ENCODE measurements around the gene COL13A1. TPM values are rescaled to one million over a fixed set of nuclear protein-coding genes. Genes with fewer than 3 reads are reported as not detected.
A peak's percentile ranks its signal among the peaks of the same experiment; 100 is the strongest.

The COL13A1 gene
- under 1 TPM; 0.66 to 0.80 (median 0.73) TPM for total RNA-seq

GRCh38 chr10:69801434-69802315, at the start of gene COL13A1:
COL13A1 (plus strand) TSS chr10:69801906; CDS start chr10:69802424, 518 bp downstream.
- Histone ChIP-seq H3K9me3 (no peaks in the 10 kb centered on the region), H3K4me1 (peaks cover 0 to 12% of the 10 kb centered on the region in 2 donors), H3K27ac (no peak within 1 kb of the TSS), H3K4me3 (peak within 1 kb of the TSS; percentile 39 to 73 (median 52)), H3K36me3 (no peaks in the 10 kb centered on the region), H3K27me3 (peaks cover 4 to 22% of the 10 kb centered on the region in 2 donors)
- TF ChIP-seq POLR2AphosphoS5 (IDR thresholded peaks at IDR 0.05) (no peak), POLR2A (IDR thresholded peaks at IDR 0.05) (no peak), CTCF (IDR thresholded peaks at IDR 0.05) (no peak)
- DNase-seq (ENCODE audit: low spot score in 2 of 2) = no peak
- intact Hi-C loops (cut with DNase I; ENCODE audit: low total_unique reads) = no loop called here

GRCh38 chr10:69752479-69752878, 49.2 kb upstream of the COL13A1 start:
- DNase-seq (ENCODE audit: low spot score in 2 of 2) = no peak
- Histone ChIP-seq H3K4me1 (no peaks in the 10 kb centered on the region), H3K36me3 (no peaks in the 10 kb centered on the region), H3K4me3 (no peak overlapping the region), H3K27ac (no peak overlapping the region), H3K27me3 (no peaks in the 10 kb centered on the region), H3K9me3 (no peaks in the 10 kb centered on the region)
- intact Hi-C loops (cut with DNase I; ENCODE audit: low total_unique reads) = no loop called here
- TF ChIP-seq POLR2AphosphoS5 (IDR thresholded peaks at IDR 0.05) (no peak), CTCF (IDR thresholded peaks at IDR 0.05) (no peak), POLR2A (IDR thresholded peaks at IDR 0.05) (no peak)

- Histone ChIP-seq H3K27ac (no peak overlapping the region), H3K36me3 (no peaks in the 10 kb centered on the region), H3K4me1 (no peaks in the 10 kb centered on the region), H3K9me3 (no peaks in the 10 kb centered on the region), H3K27me3 (no peaks in the 10 kb centered on the region), H3K4me3 (no peak overlapping the region)
- DNase-seq (ENCODE audit: low spot score in 2 of 2) = no peak
- no peak for TF ChIP-seq CTCF (IDR thresholded peaks at IDR 0.05)
- TF ChIP-seq POLR2AphosphoS5 (IDR thresholded peaks at IDR 0.05) = no peak
- no peak for TF ChIP-seq POLR2A (IDR thresholded peaks at IDR 0.05)
- intact Hi-C loops (cut with DNase I; ENCODE audit: low total_unique reads) = no loop called here
Observed at GRCh38 chr10:69756279-69756678, 45.4 kb upstream of the COL13A1 start.

GRCh38 chr10:69757206-69757552, 44.5 kb upstream of the COL13A1 start:
- no peaks in the 10 kb centered on the region for H3K27me3 ChIP-seq
- no peak for DNase-seq (ENCODE audit: low spot score in 2 of 2)
- no peak overlapping the region for H3K27ac ChIP-seq
- no peaks in the 10 kb centered on the region for H3K4me1 ChIP-seq
- H3K9me3 ChIP-seq = no peaks in the 10 kb centered on the region
- TF ChIP-seq POLR2AphosphoS5 (IDR thresholded peaks at IDR 0.05) (no peak), CTCF (IDR thresholded peaks at IDR 0.05) (no peak), POLR2A (IDR thresholded peaks at IDR 0.05) (no peak)
- intact Hi-C loops (cut with DNase I; ENCODE audit: low total_unique reads) = no loop called here
- H3K4me3 ChIP-seq = no peak overlapping the region
- no peaks in the 10 kb centered on the region for H3K36me3 ChIP-seq

GRCh38 chr10:69757553-69758309, 44.0 kb upstream of the COL13A1 start:
- H3K27ac ChIP-seq = no peak overlapping the region
- peak in 1 of 2 donors; percentile 20 for DNase-seq (ENCODE audit: low spot score in 2 of 2)
- TF ChIP-seq CTCF (IDR thresholded peaks at IDR 0.05) (no peak), POLR2A (IDR thresholded peaks at IDR 0.05) (no peak), POLR2AphosphoS5 (IDR thresholded peaks at IDR 0.05) (no peak)

More at GRCh38 chr10:69757553-69758309, 44.0 kb upstream of the COL13A1 start:
- intact Hi-C loops (cut with DNase I; ENCODE audit: low total_unique reads) = no loop called here
- Histone ChIP-seq H3K4me3 (no peak overlapping the region), H3K9me3 (no peaks in the 10 kb centered on the region), H3K36me3 (no peaks in the 10 kb centered on the region), H3K27me3 (no peaks in the 10 kb centered on the region), H3K4me1 (no peaks in the 10 kb centered on the region)

All from breast epithelium (tissue), 4 donors.